ENCODE results near the gene TP53RK. TPM values are rescaled to one million over a fixed set of nuclear protein-coding genes. Genes with fewer than 3 reads are reported as not detected.
"Not testable (repeated sequence)": the region's sequence is repeated elsewhere in the genome, so short reads cannot be mapped to it uniquely, and the experiment has no call there.

Gene TP53RK
- polyA plus RNA-seq, 1 donor from 2014 or later: 22.7 TPM

GRCh38 chr20:46678516-46678915, 10.7 kb downstream of the TP53RK start:
- H3K9me3 ChIP-seq (ENCODE audit: low read length): no peaks in the 10 kb centered on the region
- H3K4me2 ChIP-seq (ENCODE audit: low read length): no peak overlapping the region
- H3K4me3 ChIP-seq (ENCODE audit: low read length): no peak overlapping the region
- no peak overlapping the region for H3K9ac ChIP-seq (ENCODE audit: low read length)
- H3K79me2 ChIP-seq (replicated peaks; ENCODE audit: insufficient read depth, low read length): peaks cover 3% of the 10 kb centered on the region
- TF ChIP-seq CTCF (IDR thresholded peaks at IDR 0.05; ENCODE audit: poor library complexity, severe bottlenecking) (no peak), EZH2 (IDR thresholded peaks at IDR 0.05; ENCODE audit: borderline replicate concordance, insufficient read depth, low read length, poor library complexity, severe bottlenecking) (no peak), TAF1 (IDR thresholded peaks at IDR 0.05; ENCODE audit: low read depth) (no peak), POLR2AphosphoS5 (IDR thresholded peaks at IDR 0.05) (no peak), REST (IDR thresholded peaks at IDR 0.05; ENCODE audit: borderline replicate concordance) (no peak), SMC3 (conservative IDR thresholded peaks at IDR 0.05; ENCODE audit: poor library complexity) (no peak), MXI1 (conservative IDR thresholded peaks at IDR 0.05; ENCODE audit: poor library complexity, severe bottlenecking) (no peak), EP300 (conservative IDR thresholded peaks at IDR 0.05; ENCODE audit: poor library complexity, severe bottlenecking) (no peak), RAD21 (conservative IDR thresholded peaks at IDR 0.05) (no peak)
- H3K27me3 ChIP-seq (ENCODE audit: insufficient read depth, low read depth, low read length): no peaks in the 10 kb centered on the region
- no peaks in the 10 kb centered on the region for H3K36me3 ChIP-seq (ENCODE audit: insufficient read depth, low read length)
- H4K20me1 ChIP-seq (ENCODE audit: insufficient read depth): no peaks in the 10 kb centered on the region
- H3F3A ChIP-seq (ENCODE audit: insufficient read depth, low read length, poor library complexity, severe bottlenecking): no peaks in the 10 kb centered on the region
- H3K27ac ChIP-seq (ENCODE audit: low read length): no peak overlapping the region
- no peak overlapping the region for H2AFZ ChIP-seq (ENCODE audit: low read depth, low read length)
- no peaks in the 10 kb centered on the region for H3K9me2 ChIP-seq (ENCODE audit: insufficient read depth, low read length)

GRCh38 chr20:46677608-46678007, 11.6 kb downstream of the TP53RK start:
- TF ChIP-seq SMC3 (conservative IDR thresholded peaks at IDR 0.05; ENCODE audit: poor library complexity) (no peak), TAF1 (IDR thresholded peaks at IDR 0.05; ENCODE audit: low read depth) (no peak), POLR2AphosphoS5 (IDR thresholded peaks at IDR 0.05) (no peak), CTCF (IDR thresholded peaks at IDR 0.05; ENCODE audit: poor library complexity, severe bottlenecking) (no peak), EP300 (conservative IDR thresholded peaks at IDR 0.05; ENCODE audit: poor library complexity, severe bottlenecking) (no peak), RAD21 (conservative IDR thresholded peaks at IDR 0.05) (no peak), MXI1 (conservative IDR thresholded peaks at IDR 0.05; ENCODE audit: poor library complexity, severe bottlenecking) (no peak), EZH2 (IDR thresholded peaks at IDR 0.05; ENCODE audit: borderline replicate concordance, insufficient read depth, low read length, poor library complexity, severe bottlenecking) (no peak), REST (IDR thresholded peaks at IDR 0.05; ENCODE audit: borderline replicate concordance) (no peak)
- Histone ChIP-seq H3F3A (ENCODE audit: insufficient read depth, low read length, poor library complexity, severe bottlenecking) (no peaks in the 10 kb centered on the region), H3K9ac (ENCODE audit: low read length) (no peak overlapping the region), H3K9me2 (ENCODE audit: insufficient read depth, low read length) (no peaks in the 10 kb centered on the region), H3K27me3 (ENCODE audit: insufficient read depth, low read depth, low read length) (no peaks in the 10 kb centered on the region), H2AFZ (ENCODE audit: low read depth, low read length) (no peak overlapping the region), H3K4me3 (ENCODE audit: low read length) (no peak overlapping the region), H3K4me2 (ENCODE audit: low read length) (no peak overlapping the region), H3K79me2 (replicated peaks; ENCODE audit: insufficient read depth, low read length) (no peaks in the 10 kb centered on the region), H3K27ac (ENCODE audit: low read length) (no peak overlapping the region), H3K36me3 (ENCODE audit: insufficient read depth, low read length) (no peaks in the 10 kb centered on the region), H4K20me1 (ENCODE audit: insufficient read depth) (no peaks in the 10 kb centered on the region), H3K9me3 (ENCODE audit: low read length) (no peaks in the 10 kb centered on the region)

GRCh38 chr20:46676649-46677316, 12.5 kb downstream of the TP53RK start:
- not testable (repeated sequence) for H3K4me2 ChIP-seq (ENCODE audit: low read length); H3K9me3 ChIP-seq (ENCODE audit: low read length); H3K27me3 ChIP-seq (ENCODE audit: insufficient read depth, low read depth, low read length); H2AFZ ChIP-seq (ENCODE audit: low read depth, low read length); H3F3A ChIP-seq (ENCODE audit: insufficient read depth, low read length, poor library complexity, severe bottlenecking); H3K27ac ChIP-seq (ENCODE audit: low read length); H4K20me1 ChIP-seq (ENCODE audit: insufficient read depth); H3K9ac ChIP-seq (ENCODE audit: low read length); H3K4me3 ChIP-seq (ENCODE audit: low read length); H3K9me2 ChIP-seq (ENCODE audit: insufficient read depth, low read length); H3K79me2 ChIP-seq (replicated peaks; ENCODE audit: insufficient read depth, low read length); H3K36me3 ChIP-seq (ENCODE audit: insufficient read depth, low read length)
